NCI-H2107 treated with DMSO at 0.1 percent for 48 hours (cell line): Measurements from ENCODE around the gene MAP4K4.

Experiments
- DNase-seq: peaks from one replicate; lab custom pipeline; 2025; ENCODE audit not compliant: unreplicated experiment; lab: John Stamatoyannopoulos, UW

The MAP4K4 gene

GRCh38 chr2:101812226-101812625 is 114.7 kb downstream of the MAP4K4 start:
- no peak for DNase-seq

- DNase-seq, result no peak
Observed at GRCh38 chr2:101814752-101815151, 117.2 kb downstream of the MAP4K4 start.

- no peak for DNase-seq
Observed at GRCh38 chr2:101815154-101815553, 117.6 kb downstream of the MAP4K4 start.

GRCh38 chr2:101815739-101816391 is 118.4 kb downstream of the MAP4K4 start:
- DNase-seq, result no peak

GRCh38 chr2:101816598-101816997 is 119.1 kb downstream of the MAP4K4 start:
- DNase-seq, result no peak

GRCh38 chr2:101817481-101817880 is 120.0 kb downstream of the MAP4K4 start:
- DNase-seq, result no peak

- no peak for DNase-seq
Observed at GRCh38 chr2:101818531-101819451, 121.3 kb downstream of the MAP4K4 start.

- DNase-seq, result no peak
Observed at GRCh38 chr2:101820519-101820918, 123.0 kb downstream of the MAP4K4 start.

- no peak for DNase-seq
Observed at GRCh38 chr2:101821059-101821805, 123.7 kb downstream of the MAP4K4 start.

GRCh38 chr2:101821828-101822458 is 124.4 kb downstream of the MAP4K4 start:
- DNase-seq, result no peak

GRCh38 chr2:101823347-101823791 is 125.9 kb downstream of the MAP4K4 start:
- DNase-seq, result no peak

GRCh38 chr2:101823859-101824258 is 126.4 kb downstream of the MAP4K4 start:
- no peak for DNase-seq

- no peak for DNase-seq
Observed at GRCh38 chr2:101826716-101827115, 129.2 kb downstream of the MAP4K4 start.

GRCh38 chr2:101827246-101827645 is 129.7 kb downstream of the MAP4K4 start:
- DNase-seq, result no peak

- DNase-seq, result no peak
Observed at GRCh38 chr2:101828257-101828656, 130.8 kb downstream of the MAP4K4 start.

GRCh38 chr2:101828673-101829334 is 131.3 kb downstream of the MAP4K4 start:
- no peak for DNase-seq

GRCh38 chr2:101829429-101829828 is 131.9 kb downstream of the MAP4K4 start:
- DNase-seq, result no peak

- no peak for DNase-seq
Observed at GRCh38 chr2:101830146-101830545, 132.6 kb downstream of the MAP4K4 start.

- DNase-seq, result no peak
Observed at GRCh38 chr2:101830555-101830954, 133.0 kb downstream of the MAP4K4 start.

GRCh38 chr2:101831351-101831865 is 133.9 kb downstream of the MAP4K4 start:
- DNase-seq, result peak; percentile 65
